Skeletal muscle tissue (tissue), 4 donors: Measurements from ENCODE around the gene SAA4. TPM values are rescaled to one million over a fixed set of nuclear protein-coding genes. Genes with fewer than 3 reads are reported as not detected.
A peak's percentile ranks its signal among the peaks of the same experiment; 100 is the strongest.
"Not testable (repeated sequence)": the region's sequence is repeated elsewhere in the genome, so short reads cannot be mapped to it uniquely, and the experiment has no call there.

Experiments used
- H3K27ac ChIP-seq: one replicate; pipeline ENCODE4 v1.7.0; 2013; ENCODE audit warnings: mild to moderate bottlenecking, low read depth, low read length, inconsistent platforms
- H3K27me3 ChIP-seq, 3 donors: one replicate each; pipeline ENCODE4 v1.7.0; 2013; ENCODE audit warnings: low read length in 3 of 3; ENCODE audit not compliant: control insufficient read depth in 3 of 3, insufficient read depth in 3 of 3
- H3K36me3 ChIP-seq, 3 donors: one replicate each; pipeline ENCODE4 v1.7.0; 2013; ENCODE audit warnings: low read length in 3 of 3; ENCODE audit not compliant: control insufficient read depth in 3 of 3, insufficient read depth in 3 of 3
- H3K4me1 ChIP-seq, 3 donors: one replicate each; pipeline ENCODE4 v1.7.0; 2013; ENCODE audit warnings: low read length in 3 of 3, mild to moderate bottlenecking in 3 of 3; ENCODE audit not compliant: control insufficient read depth in 3 of 3, insufficient read depth in 3 of 3
- H3K4me3 ChIP-seq, 3 donors: one replicate each; pipeline ENCODE4 v1.7.0; 2013; ENCODE audit warnings: low read length in 3 of 3
- H3K9ac ChIP-seq, 3 donors: one replicate each; pipeline ENCODE4 v1.7.0; 2013; ENCODE audit warnings: low read length in 3 of 3, mild to moderate bottlenecking in 3 of 3, moderate library complexity in 2 of 3, low read depth in 1 of 3
- H3K9me3 ChIP-seq, 3 donors: one replicate each; pipeline ENCODE4 v1.7.0; 2013; ENCODE audit warnings: low read length in 3 of 3; ENCODE audit not compliant: control insufficient read depth in 3 of 3
- total RNA-seq: library from RNA; depleted of rRNA; stranded (reverse); fragments of >200 nt; gene quantifications from one replicate; pipeline ENCODE4 v1.2.3, GENCODE V29; 2014
- donor health status: Osteomylitis.

Gene SAA4, protein sequence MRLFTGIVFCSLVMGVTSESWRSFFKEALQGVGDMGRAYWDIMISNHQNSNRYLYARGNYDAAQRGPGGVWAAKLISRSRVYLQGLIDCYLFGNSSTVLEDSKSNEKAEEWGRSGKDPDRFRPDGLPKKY
- total RNA-seq: not detected

GRCh38 chr11:18236664-18237356 is at the start of gene SAA4:
TSS of gene SAA4 (minus strand) at chr11:18236802. CDS start at chr11:18235926, 876 bp downstream.
- H3K9me3 ChIP-seq: no peaks in the 10 kb centered on the region
- no peak within 1 kb of the TSS for H3K27ac ChIP-seq
- H3K36me3 ChIP-seq: no peaks in the 10 kb centered on the region
- no peaks in the 10 kb centered on the region for H3K4me1 ChIP-seq
- no peak within 1 kb of the TSS for H3K9ac ChIP-seq
- H3K4me3 ChIP-seq: no peak within 1 kb of the TSS
- peaks cover 0 to 2% (median 0%) of the 10 kb centered on the region in 3 donors for H3K27me3 ChIP-seq

DNA sequence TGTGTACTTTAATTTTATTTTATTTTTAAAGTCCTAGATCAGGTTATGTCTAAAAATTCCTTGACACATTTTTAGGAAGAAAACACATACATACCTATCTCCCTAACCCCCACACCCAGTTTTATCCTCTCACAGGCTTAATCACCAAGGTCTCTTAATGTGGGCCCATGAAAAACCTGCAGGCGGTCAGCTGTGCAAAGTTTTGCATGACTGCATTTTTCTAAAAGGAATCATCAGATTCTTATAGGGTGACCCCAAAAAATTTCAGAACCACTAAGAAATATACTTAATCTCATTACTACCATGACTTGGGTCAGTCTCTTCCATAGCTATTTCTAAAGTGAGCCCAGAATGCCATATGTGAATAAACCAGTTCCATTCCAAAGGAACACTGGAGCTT is 49.2 kb upstream of the SAA4 start:
- Histone ChIP-seq H3K27ac (no peak overlapping the region), H3K4me1 (no peaks in the 10 kb centered on the region), H3K9ac (no peak overlapping the region), H3K27me3 (no peaks in the 10 kb centered on the region), H3K36me3 (peaks cover 37 to 60% (median 54%) of the 10 kb centered on the region in 3 donors), H3K4me3 (no peak overlapping the region), H3K9me3 (no peaks in the 10 kb centered on the region)

- H3K27me3 ChIP-seq: no peaks in the 10 kb centered on the region
- H3K27ac ChIP-seq: no peak overlapping the region
- no peak overlapping the region for H3K9ac ChIP-seq
- no peaks in the 10 kb centered on the region for H3K9me3 ChIP-seq
- H3K4me1 ChIP-seq: no peaks in the 10 kb centered on the region
- peaks cover 24 to 54% (median 51%) of the 10 kb centered on the region in 3 donors for H3K36me3 ChIP-seq
- no peak overlapping the region for H3K4me3 ChIP-seq
Observed at GRCh38 chr11:18282626-18283025, 46.0 kb upstream of the SAA4 start.

DNA sequence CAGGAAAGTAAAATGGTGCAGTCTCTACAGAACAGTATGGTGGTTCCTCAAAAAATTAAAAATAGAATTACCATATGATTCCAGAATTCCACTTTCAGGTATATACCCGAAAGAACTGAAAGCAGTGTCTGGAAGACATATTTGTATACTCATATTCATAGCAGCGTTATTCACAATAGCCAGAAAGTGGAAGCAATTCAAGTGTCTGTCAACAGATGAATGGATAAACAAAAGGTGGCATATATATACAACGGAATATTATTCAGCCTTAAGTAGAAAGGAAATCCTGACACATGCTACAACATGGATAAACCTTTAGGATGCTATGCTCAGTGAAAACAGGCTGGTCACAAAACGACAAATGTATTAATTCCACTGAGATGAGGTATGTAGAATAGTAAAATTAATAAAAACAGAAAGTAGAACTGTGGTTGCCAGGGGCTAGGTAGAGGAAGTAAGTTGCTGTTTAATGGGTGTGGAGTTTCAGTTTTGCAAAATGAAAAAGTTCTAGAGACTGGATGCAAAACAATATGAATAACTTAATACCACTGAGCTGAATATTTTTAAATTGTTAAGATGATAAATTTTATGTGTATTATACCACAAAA is 43.9 kb upstream of the SAA4 start:
- Histone ChIP-seq H3K9ac (no peak overlapping the region), H3K27ac (no peak overlapping the region), H3K36me3 (peaks cover 13 to 36% (median 34%) of the 10 kb centered on the region in 3 donors), H3K4me3 (no peak overlapping the region), H3K9me3 (no peaks in the 10 kb centered on the region), H3K27me3 (no peaks in the 10 kb centered on the region), H3K4me1 (no peaks in the 10 kb centered on the region)

GRCh38 chr11:18277565-18278271 is 41.1 kb upstream of the SAA4 start:
- Histone ChIP-seq H3K9me3 (no peaks in the 10 kb centered on the region), H3K36me3 (peaks cover 10 to 21% (median 21%) of the 10 kb centered on the region in 3 donors), H3K27ac (peak overlapping the region; percentile 36), H3K27me3 (no peaks in the 10 kb centered on the region), H3K4me3 (no peak overlapping the region), H3K9ac (no peak overlapping the region), H3K4me1 (no peaks in the 10 kb centered on the region)

DNA sequence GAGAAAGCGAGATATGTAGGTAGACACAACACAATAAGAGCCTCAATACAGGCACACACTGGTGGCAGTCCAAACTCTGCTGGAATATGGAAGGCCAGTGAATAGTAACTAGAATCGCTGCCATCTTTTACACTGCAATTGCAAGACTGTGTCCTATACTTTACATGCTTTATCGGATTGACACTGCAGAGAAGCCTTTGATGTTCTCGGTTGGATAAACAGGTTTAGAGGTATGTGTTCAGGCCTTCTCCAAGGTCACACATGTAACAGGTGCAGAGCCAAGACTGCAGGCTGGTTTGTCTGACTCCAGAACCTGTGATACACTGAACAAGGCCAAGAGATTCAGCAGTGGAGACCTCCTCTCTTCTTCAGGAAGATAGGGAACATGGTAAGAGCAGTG is 34.6 kb upstream of the SAA4 start:
- H3K9ac ChIP-seq: no peak overlapping the region
- no peaks in the 10 kb centered on the region for H3K4me1 ChIP-seq
- H3K27me3 ChIP-seq: no peaks in the 10 kb centered on the region
- no peak overlapping the region for H3K27ac ChIP-seq
- H3K36me3 ChIP-seq: peaks cover 0 to 3% (median 0%) of the 10 kb centered on the region in 3 donors
- H3K9me3 ChIP-seq: no peaks in the 10 kb centered on the region
- no peak overlapping the region for H3K4me3 ChIP-seq

GRCh38 chr11:18270102-18270501 is 33.5 kb upstream of the SAA4 start:
- Histone ChIP-seq H3K9ac (no peak overlapping the region), H3K4me1 (no peaks in the 10 kb centered on the region), H3K36me3 (peaks cover 0 to 1% (median 0%) of the 10 kb centered on the region in 3 donors), H3K4me3 (no peak overlapping the region), H3K9me3 (no peaks in the 10 kb centered on the region), H3K27me3 (no peaks in the 10 kb centered on the region), H3K27ac (no peak overlapping the region)

DNA sequence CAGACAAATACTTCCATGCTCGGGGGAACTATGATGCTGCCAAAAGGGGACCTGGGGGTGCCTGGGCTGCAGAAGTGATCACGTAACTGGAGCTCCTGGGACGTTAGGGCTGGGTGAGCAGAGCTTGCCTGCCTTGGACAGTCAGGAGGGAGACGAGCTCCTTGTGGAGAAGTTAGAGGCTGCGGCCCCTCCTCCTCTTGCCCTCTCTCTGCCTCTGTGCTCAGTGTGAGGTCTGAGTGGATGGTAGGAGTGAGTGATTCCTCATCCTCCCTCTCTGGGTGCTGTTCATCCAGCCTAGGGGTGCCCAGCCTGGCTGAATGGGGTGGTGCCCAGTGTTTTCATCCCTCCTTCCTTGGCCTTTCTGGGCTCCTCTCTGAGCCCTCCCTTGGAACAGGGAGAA is 32.6 kb upstream of the SAA4 start:
- H3K27me3 ChIP-seq, H3K4me1 ChIP-seq, H3K9ac ChIP-seq, H3K36me3 ChIP-seq, H3K27ac ChIP-seq, H3K9me3 ChIP-seq, H3K4me3 ChIP-seq: not testable (repeated sequence)

- H3K36me3 ChIP-seq, H3K4me1 ChIP-seq, H3K27ac ChIP-seq, H3K4me3 ChIP-seq, H3K9ac ChIP-seq, H3K9me3 ChIP-seq, H3K27me3 ChIP-seq: not testable (repeated sequence)
Observed at GRCh38 chr11:18267335-18268133, 30.9 kb upstream of the SAA4 start.
